ENCODE data around the gene PDCD6IP. TPM values are rescaled to one million over a fixed set of nuclear protein-coding genes. Genes with fewer than 3 reads are reported as not detected.

The PDCD6IP gene
- total RNA-seq, 4 donors from 2014 or later: 151 to 290 (median 186) TPM

DNA sequence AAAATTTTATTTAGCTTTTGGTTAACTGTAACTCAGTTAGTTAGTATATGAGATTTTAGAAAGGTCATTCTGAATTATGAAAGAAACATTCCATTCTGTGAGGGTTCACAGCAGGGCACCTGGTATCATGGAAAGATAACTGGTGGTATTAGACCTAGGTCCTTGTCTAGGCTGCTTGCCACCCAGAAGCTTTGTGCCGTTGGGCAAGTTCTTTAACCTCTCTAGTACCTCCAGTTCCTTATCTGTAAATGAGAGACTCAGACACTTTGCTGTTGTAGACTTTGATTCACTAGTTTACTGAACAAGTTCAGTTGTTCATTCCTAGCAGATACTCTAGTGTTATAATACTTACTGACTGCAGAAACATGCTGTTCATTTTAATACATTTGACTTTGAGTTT lies 25.4 kb downstream of the PDCD6IP start:
- H3K9me3 ChIP-seq: no peaks in the 10 kb centered on the region
- no peak overlapping the region for H3K27ac ChIP-seq
- no peak for ATAC-seq
- peaks cover 3 to 79% of the 10 kb centered on the region in 2 donors for H3K36me3 ChIP-seq
- 85 to 91% methylated on average over 1 of the region's 1 CpG for WGBS, 2 donors (ENCODE audit: low coverage in 1 of 2)
- peaks cover 0 to 3% (median 0%) of the 10 kb centered on the region in 3 donors for H3K4me1 ChIP-seq
- TF ChIP-seq EP300 (IDR thresholded peaks at IDR 0.05): no peak
- no peak for TF ChIP-seq POLR2AphosphoS5 (IDR thresholded peaks at IDR 0.05)
- no peak for TF ChIP-seq CTCF (IDR thresholded peaks at IDR 0.05)
- no peaks in the 10 kb centered on the region for H3K27me3 ChIP-seq
- no peak overlapping the region for H3K4me3 ChIP-seq

DNA sequence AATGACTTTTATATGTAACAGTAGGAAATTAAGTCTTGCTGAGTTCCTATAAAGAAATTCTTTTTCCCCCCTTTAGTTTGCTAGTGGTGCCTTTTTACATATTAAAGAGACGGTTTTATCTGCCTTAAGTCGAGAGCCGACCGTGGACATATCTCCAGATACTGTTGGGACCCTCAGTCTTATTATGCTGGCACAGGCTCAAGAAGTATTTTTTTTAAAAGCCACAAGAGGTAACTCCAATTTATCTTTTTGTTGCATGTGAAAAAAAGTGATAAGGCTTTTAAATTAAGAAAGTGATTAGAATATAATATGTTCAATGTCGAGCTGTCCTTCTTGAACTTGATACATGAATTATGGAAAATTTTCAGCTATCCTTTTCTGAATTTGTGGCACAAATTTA lies 26.7 kb downstream of the PDCD6IP start:
- no peaks in the 10 kb centered on the region for H3K9me3 ChIP-seq
- H3K4me1 ChIP-seq: peaks cover 0 to 6% (median 0%) of the 10 kb centered on the region in 3 donors
- no peak overlapping the region for H3K4me3 ChIP-seq
- H3K27ac ChIP-seq: no peak overlapping the region
- TF ChIP-seq CTCF (IDR thresholded peaks at IDR 0.05): no peak
- TF ChIP-seq POLR2AphosphoS5 (IDR thresholded peaks at IDR 0.05): no peak
- no peak for TF ChIP-seq EP300 (IDR thresholded peaks at IDR 0.05)
- no peak for TF ChIP-seq POLR2A (IDR thresholded peaks at IDR 0.05)
- 86 to 93% methylated on average over 5 of the region's 5 CpGs for WGBS, 2 donors (ENCODE audit: low coverage in 1 of 2)
- no peaks in the 10 kb centered on the region for H3K27me3 ChIP-seq
- H3K36me3 ChIP-seq: peaks cover 3 to 92% of the 10 kb centered on the region in 2 donors
- no peak for ATAC-seq

- Histone ChIP-seq H3K36me3 (peaks cover 3 to 93% of the 10 kb centered on the region in 2 donors), H3K9me3 (no peaks in the 10 kb centered on the region), H3K27ac (no peak overlapping the region), H3K4me1 (peaks cover 0 to 6% (median 0%) of the 10 kb centered on the region in 3 donors), H3K27me3 (no peaks in the 10 kb centered on the region), H3K4me3 (no peak overlapping the region)
- ATAC-seq: no peak
- 88% methylated on average over 1 of the region's 1 CpG; no CpG with 5 or more reads in 1 of the 2 donors for WGBS, 2 donors (ENCODE audit: low coverage in 1 of 2)
- no peak for TF ChIP-seq POLR2A (IDR thresholded peaks at IDR 0.05)
- no peak for TF ChIP-seq POLR2AphosphoS5 (IDR thresholded peaks at IDR 0.05)
- no peak for TF ChIP-seq EP300 (IDR thresholded peaks at IDR 0.05)
- TF ChIP-seq CTCF (IDR thresholded peaks at IDR 0.05): no peak
These were observed 27.8 kb downstream of the PDCD6IP start for GRCh38 chr3:33826206-33826605.

DNA sequence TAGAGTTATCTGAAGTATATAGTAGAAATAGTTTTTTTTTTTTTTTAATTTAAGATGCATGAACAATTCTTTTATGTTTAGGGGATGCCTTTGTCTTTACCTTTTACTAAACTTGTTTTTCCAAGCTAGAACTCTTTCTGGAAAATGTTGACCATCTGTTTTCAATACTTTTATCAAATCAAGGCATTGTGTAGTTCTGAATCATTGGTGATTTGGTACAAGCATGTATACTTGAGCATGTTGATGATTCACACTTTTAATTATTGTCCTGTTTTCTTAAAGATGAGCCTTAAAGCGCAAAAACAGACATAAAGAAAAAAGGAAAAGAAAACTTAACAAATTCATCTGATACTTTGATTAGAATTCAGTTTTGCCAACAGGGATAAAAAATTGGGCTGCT lies 28.3 kb downstream of the PDCD6IP start:
- no peak for ATAC-seq
- Histone ChIP-seq H3K4me3 (no peak overlapping the region), H3K36me3 (peaks cover 3 to 93% of the 10 kb centered on the region in 2 donors)

More for the DNA sequence above, 28.3 kb downstream of the PDCD6IP start:
- Histone ChIP-seq H3K4me1 (peaks cover 0 to 6% (median 0%) of the 10 kb centered on the region in 3 donors), H3K9me3 (no peaks in the 10 kb centered on the region), H3K27me3 (no peaks in the 10 kb centered on the region), H3K27ac (no peak overlapping the region)
- 92 to 100% methylated on average over 1 of the region's 1 CpG for WGBS, 2 donors (ENCODE audit: low coverage in 1 of 2)
- TF ChIP-seq CTCF (IDR thresholded peaks at IDR 0.05) (no peak), POLR2A (IDR thresholded peaks at IDR 0.05) (no peak), POLR2AphosphoS5 (IDR thresholded peaks at IDR 0.05) (no peak), EP300 (IDR thresholded peaks at IDR 0.05) (no peak)
